Measurements from ENCODE around the gene CCZ1B.
"Not testable (repeated sequence)": the region's sequence is repeated elsewhere in the genome, so short reads cannot be mapped to it uniquely, and the experiment has no call there.

The CCZ1B gene

DNA sequence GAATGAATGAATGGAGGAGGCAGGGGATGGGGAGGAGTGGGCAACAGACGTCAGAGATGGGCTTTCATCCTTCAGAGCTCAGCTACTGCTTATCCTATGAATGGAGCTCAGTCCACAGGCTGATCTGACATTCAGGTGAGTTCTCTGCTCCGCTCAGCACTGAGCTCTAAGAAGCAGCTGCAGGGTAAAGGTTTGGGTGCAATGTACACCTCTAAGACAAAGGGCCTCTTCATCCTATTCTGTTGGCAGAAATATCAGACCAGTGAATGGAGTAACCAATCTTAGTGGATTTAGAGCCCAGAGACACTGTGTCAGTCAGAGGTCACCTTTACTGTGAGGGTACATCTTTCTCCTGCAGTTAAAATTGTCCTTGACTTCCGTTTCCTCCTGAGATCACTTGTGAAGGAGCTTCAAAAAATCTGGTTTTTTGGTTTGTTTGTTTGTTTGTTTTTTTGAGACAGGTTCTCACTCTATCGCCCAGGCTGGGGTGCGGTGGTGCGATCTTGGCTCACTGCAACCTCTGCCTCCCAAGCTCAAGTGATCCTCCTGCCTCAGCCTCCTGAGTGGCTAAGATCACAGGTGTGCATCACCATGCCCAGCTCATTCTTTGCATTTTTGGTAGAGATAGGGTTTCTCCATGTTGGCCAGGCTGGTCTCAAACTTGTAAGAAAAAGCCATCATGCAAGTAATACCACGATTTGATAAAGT, 5.1 kb upstream of the CCZ1B start:
- no peak for DNase-seq (ENCODE audit: low read depth)

DNA sequence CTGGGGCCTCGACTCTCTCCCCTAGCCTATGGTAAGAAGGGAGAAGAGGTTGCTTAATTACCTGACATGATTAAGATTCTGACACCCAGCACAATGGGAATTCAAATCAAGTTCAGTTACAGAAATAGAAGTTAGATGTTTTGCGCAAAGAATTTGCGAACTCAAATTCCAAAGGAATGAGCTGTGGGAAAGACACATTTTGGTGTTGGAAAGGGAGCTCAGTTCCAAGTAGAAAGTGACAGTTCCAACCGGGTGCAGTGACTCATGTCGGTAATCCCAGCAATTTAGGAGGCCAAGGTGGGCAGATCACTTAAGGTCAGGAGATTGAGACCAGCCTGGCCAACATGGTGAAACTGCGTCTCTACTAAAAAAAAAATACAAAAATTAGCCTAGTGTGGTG, 4.0 kb upstream of the CCZ1B start:
- DNase-seq (ENCODE audit: low read depth): not testable (repeated sequence)

GRCh38 chr7:6829616-6830015, 3.5 kb upstream of the CCZ1B start:
- not testable (repeated sequence) for DNase-seq (ENCODE audit: low read depth)

- not testable (repeated sequence) for DNase-seq (ENCODE audit: low read depth)
Observed at GRCh38 chr7:6827180-6827579, 1.1 kb upstream of the CCZ1B start.

- DNase-seq (ENCODE audit: low read depth): not testable (repeated sequence)
Observed at GRCh38 chr7:6825236-6826125, 594 bp downstream of the CCZ1B start.

- DNase-seq (ENCODE audit: low read depth): not testable (repeated sequence)
Observed at GRCh38 chr7:6821622-6822021, 4.5 kb downstream of the CCZ1B start.

DNA sequence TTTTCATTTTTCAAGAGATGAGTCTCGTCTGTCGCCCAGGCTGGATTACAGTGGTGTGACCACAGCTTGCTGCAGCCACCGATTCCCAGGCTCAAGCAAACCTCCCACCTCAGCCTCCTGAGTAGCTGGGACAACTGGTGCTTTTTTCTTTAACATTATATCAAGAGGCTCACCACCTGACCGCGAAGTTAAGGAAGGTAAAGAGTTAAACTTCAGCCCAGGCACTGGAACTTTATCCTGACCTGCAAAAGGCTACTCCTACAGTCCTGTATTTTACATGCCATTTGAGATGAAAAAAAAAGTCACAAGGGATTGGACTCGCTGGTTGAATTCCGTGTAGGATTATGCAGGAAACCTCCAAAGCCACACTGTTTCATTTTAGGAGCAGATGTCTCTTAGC, 10.6 kb downstream of the CCZ1B start:
- not testable (repeated sequence) for DNase-seq (ENCODE audit: low read depth)

DNA sequence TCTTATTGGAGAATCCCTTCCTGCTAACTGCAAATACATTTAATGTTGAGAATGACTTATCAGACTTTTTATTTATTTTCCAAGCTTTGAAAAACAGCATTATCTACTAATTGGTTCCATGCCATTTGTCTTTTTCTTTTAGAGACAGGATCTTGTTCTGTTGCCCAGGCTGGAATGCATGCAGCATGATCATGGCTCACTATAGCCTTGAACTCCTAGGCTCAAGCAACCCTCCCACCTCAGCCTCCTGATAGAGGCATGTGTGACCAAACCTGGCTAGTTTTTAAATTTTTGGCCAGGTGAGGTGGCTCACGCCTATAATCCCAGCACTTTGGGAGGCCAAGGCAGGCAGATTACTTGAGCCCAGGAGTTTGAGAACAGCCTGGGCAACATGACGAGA, 13.1 kb downstream of the CCZ1B start:
- not testable (repeated sequence) for DNase-seq (ENCODE audit: low read depth)

DNA sequence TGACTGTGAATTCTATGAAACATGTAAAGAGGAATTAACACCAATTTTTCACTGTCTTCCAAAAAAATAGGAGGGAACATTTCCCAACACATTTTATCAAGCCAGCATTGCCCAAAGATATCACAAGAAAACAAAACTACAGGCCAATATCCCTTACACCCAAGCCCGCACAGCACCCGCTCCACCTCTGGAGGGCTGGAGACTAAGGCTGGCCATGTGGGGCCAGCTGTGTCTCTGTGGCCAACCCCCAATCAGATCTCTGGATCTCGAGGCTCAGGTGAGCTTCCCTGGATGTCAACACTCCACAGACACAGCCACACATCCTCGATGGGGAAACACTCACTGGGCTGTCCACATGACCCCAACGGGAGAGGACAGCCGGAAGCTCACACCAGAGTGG, 18.1 kb downstream of the CCZ1B start:
- not testable (repeated sequence) for DNase-seq (ENCODE audit: low read depth)

- not testable (repeated sequence) for DNase-seq (ENCODE audit: low read depth)
Observed at GRCh38 chr7:6807393-6807918, 18.6 kb downstream of the CCZ1B start.

- DNase-seq (ENCODE audit: low read depth): not testable (repeated sequence)
Observed at GRCh38 chr7:6800331-6800730, 25.7 kb downstream of the CCZ1B start.

DNA sequence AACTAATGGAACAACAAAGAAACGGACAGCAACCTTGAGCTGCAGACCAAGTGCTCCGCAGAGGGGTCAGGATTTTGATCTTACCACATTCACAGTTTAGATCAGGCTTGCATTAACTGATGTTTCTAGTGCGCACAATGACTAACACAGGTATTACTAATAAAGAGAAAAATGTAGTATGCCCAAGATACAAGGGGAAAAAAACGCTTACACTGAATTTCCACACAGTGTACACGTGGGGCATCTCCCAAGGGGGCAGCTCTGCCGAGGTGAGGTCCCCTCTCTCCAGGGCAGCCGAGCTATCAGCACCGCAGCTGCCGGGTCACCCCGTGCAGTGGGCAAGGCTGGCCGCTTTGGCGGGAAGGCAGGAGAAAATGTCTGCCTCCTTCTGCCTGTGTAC, 26.2 kb downstream of the CCZ1B start:
- not testable (repeated sequence) for DNase-seq (ENCODE audit: low read depth)

DNA sequence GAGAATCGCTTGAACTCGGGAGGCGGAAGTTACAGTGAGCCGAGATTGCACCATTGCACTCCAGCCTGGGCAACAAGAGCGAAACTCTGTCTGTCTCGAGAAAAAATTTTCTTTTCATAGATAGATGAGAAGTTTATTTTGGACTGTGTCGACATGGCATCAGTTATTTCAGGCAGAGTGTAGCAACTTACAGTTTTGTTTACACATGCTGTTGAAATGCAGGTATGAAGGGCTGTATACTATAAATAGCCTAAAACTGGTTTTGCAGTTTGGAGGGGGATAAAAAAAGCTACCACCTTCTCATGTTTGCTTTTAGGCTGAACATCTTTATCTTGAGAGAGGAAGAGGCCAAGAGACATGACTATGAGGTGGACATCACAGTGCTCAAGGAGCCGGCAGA, 28.0 kb downstream of the CCZ1B start:
- not testable (repeated sequence) for DNase-seq (ENCODE audit: low read depth)

- not testable (repeated sequence) for DNase-seq (ENCODE audit: low read depth)
Observed at GRCh38 chr7:6797218-6797617, 28.9 kb downstream of the CCZ1B start.

DNA sequence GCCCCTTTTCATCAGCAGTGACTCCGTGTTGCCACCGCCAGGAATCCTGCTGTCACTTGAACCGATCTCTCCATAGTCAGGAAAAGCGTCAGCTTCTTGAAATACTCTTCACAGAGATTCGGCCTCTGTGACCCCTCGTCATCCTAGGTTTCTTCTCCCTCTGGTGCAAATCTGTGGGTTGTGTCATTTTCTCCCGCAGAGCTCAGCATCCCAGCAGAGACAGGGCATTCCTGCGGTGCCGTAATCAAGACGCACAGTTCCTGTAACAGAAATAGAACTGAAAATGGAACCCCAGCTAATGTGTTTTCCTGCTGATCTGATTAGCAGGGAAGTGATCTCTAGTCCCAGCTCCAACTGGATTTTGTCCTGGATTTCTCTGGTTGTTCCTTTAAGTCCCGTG, 31.8 kb downstream of the CCZ1B start:
- not testable (repeated sequence) for DNase-seq (ENCODE audit: low read depth)

GRCh38 chr7:6792113-6792872, 33.8 kb downstream of the CCZ1B start:
- not testable (repeated sequence) for DNase-seq (ENCODE audit: low read depth)

DNA sequence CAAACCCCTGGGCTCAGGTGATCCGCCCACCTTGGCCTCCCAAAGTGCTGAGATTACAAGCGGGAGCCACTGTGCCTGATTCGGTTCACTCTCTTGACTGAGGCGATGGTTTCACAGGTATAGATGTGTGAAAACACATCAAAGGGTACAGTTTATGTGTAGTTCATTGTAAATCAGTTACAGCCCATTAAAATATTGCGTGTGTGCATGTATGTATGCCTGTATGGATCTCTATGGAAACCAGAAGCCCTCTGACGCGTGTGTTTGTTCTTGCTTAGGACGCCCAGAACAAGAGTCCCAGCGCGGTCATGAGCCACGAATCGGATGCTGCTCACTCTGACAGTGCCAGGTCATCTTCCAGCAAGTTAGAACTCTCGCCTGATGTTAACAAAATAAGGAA, 36.7 kb downstream of the CCZ1B start:
- not testable (repeated sequence) for DNase-seq (ENCODE audit: low read depth)

GRCh38 chr7:6781581-6781980, 44.5 kb downstream of the CCZ1B start:
- DNase-seq (ENCODE audit: low read depth): not testable (repeated sequence)

- DNase-seq (ENCODE audit: low read depth): not testable (repeated sequence)
Observed at GRCh38 chr7:6761186-6761585, 64.9 kb downstream of the CCZ1B start.

DNA sequence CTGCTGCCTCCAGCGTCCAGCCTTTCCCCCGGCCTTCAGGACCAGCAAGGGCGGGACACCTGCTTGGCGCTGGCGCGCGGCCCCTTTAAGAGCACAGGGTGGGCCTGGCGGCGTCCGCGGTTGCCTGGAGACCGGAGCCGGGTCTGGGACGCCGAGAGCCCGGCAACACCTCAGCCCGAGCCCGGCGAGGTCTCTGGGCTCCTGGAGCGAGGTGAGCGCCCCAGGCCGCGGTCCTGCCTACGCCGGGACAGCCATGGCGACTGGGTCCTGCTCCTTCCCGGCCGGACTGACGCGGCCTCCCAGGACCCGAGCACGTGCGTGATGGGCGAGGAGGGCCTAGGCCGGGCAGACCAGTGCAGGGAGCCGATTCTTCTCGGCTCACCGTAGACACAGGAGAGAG, 72.1 kb downstream of the CCZ1B start, which contains the start of gene RSPH10B2:
Gene RSPH10B2 (plus strand): TSS at position 140 of the 400 bp plus-strand sequence. CDS start 3,575 bp downstream, outside the sequence.
- DNase-seq (ENCODE audit: low read depth): not testable (repeated sequence)

- not testable (repeated sequence) for DNase-seq (ENCODE audit: low read depth)
Observed at GRCh38 chr7:6750173-6750572, 75.9 kb downstream of the CCZ1B start.

DNA sequence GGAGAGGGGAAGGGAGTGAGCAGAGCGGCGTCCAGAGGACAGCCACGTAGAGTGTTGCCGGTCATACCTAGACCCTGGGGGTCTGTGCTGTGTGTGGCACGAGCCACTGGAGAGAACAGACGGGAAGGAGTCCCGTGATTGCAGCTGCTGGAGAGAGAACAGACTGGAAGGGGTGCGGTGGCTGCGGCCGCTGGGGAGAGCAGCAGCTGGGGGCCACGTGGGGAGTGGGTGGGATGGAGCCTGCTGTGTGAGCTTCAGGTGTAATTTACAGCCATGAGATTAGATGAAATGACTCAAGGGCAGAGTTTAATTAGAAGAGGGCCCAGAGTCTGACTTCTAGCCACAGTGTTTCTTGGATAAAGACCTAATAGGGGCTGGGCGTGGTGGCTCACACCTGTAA, 76.7 kb downstream of the CCZ1B start:
- not testable (repeated sequence) for DNase-seq (ENCODE audit: low read depth)

All from stimulated activated CD8-positive, alpha-beta memory T cell treated with anti-CD3 and anti-CD28 coated beads, Interleukin-7, amount 100 ng/mL, for 24 hours (primary cell).